ENCODE data around the gene SOCS7. TPM values are rescaled to one million over a fixed set of nuclear protein-coding genes. Genes with fewer than 3 reads are reported as not detected.

The SOCS7 gene
- polyA plus RNA-seq, 1 donor, result 15.4 TPM

GRCh38 chr17:38338535-38338934 is 13.1 kb upstream of the SOCS7 start:
- no peak for DNase-seq

- no peak for DNase-seq
Measured at GRCh38 chr17:38339891-38340290, 11.8 kb upstream of the SOCS7 start.

- no peak for DNase-seq
Measured at GRCh38 chr17:38341035-38341721, 10.5 kb upstream of the SOCS7 start.

- DNase-seq, result no peak
Measured at GRCh38 chr17:38342886-38343607, 8.6 kb upstream of the SOCS7 start.

GRCh38 chr17:38343608-38344419 is 7.8 kb upstream of the SOCS7 start, which contains the start of gene GPR179:
GPR179 (minus strand) TSS chr17:38343956; CDS start chr17:38343789, 167 bp downstream.
- DNase-seq, result no peak

- DNase-seq, result no peak
Measured at GRCh38 chr17:38344420-38344745, 7.3 kb upstream of the SOCS7 start.

- no peak for DNase-seq
Measured at GRCh38 chr17:38345743-38346142, 5.9 kb upstream of the SOCS7 start.

GRCh38 chr17:38349097-38349730 is 2.4 kb upstream of the SOCS7 start:
- peak; percentile 85 for DNase-seq

GRCh38 chr17:38350035-38350434 is 1.6 kb upstream of the SOCS7 start:
- no peak for DNase-seq

- peak; percentile 24 for DNase-seq
Measured at GRCh38 chr17:38352245-38353085, 821 bp downstream of the SOCS7 start.

GRCh38 chr17:38353086-38353604 is 1.5 kb downstream of the SOCS7 start:
- no peak for DNase-seq

GRCh38 chr17:38353668-38354067 is 2.0 kb downstream of the SOCS7 start:
- no peak for DNase-seq

- no peak for DNase-seq
Measured at GRCh38 chr17:38354466-38354865, 2.8 kb downstream of the SOCS7 start.

- DNase-seq, result no peak
Measured at GRCh38 chr17:38355251-38355650, 3.6 kb downstream of the SOCS7 start.

- DNase-seq, result peak; percentile 38
Measured at GRCh38 chr17:38357486-38358123, 6.0 kb downstream of the SOCS7 start.

GRCh38 chr17:38358586-38359513 is 7.2 kb downstream of the SOCS7 start:
- no peak for DNase-seq

- DNase-seq, result no peak
Measured at GRCh38 chr17:38361694-38362465, 10.2 kb downstream of the SOCS7 start.

GRCh38 chr17:38363016-38363415 is 11.4 kb downstream of the SOCS7 start:
- no peak for DNase-seq

- no peak for DNase-seq
Measured at GRCh38 chr17:38364741-38365140, 13.1 kb downstream of the SOCS7 start.

Measured in hindlimb muscle (tissue), 1 donor.